HCT116 (cell line): Measurements from ENCODE around the gene ANKLE2. TPM values are rescaled to one million over a fixed set of nuclear protein-coding genes. Genes with fewer than 3 reads are reported as not detected.

ENCODE experiments used
- ATAC-seq: fragments of 200-7000 bp; cut with Tn5 transposase; 2 replicates; pipeline ENCODE4 v1.9.1; 2020; ENCODE audit warnings: mild to moderate bottlenecking, moderate library complexity
- BruUV-seq: library from RNA; stranded (reverse); fragments of 400-500 nt; replicated peaks from 2 replicates; lab custom pipeline; 2021; lab: Mats Ljungman, UMichigan
- CTCF ChIA-PET: fragments of 300-600 bp; sonication (Branson Sonifier 250); formaldehyde crosslinking; loops from one replicate; lab custom pipeline; 2021; ENCODE audit warnings: antibody characterized with exemption; lab: Charles Lee
- POLR2A ChIA-PET: fragments of 300-600, 350-600 bp; sonication (Branson Sonifier 250); formaldehyde crosslinking; loops from one replicate; lab custom pipeline; 2021; ENCODE audit warnings: antibody characterized with exemption; lab: Charles Lee
- RAD21 ChIA-PET, 2 experiments: fragments of 300-600 bp; sonication (Branson Sonifier 250); formaldehyde crosslinking; loops; one replicate each; lab custom pipeline; 2023; ENCODE audit warnings: low total read pairs in 2 of 2; ENCODE audit not compliant: uncharacterized antibody in 2 of 2, unreplicated experiment in 2 of 2, low non-redundant PET in 1 of 2; lab: Charles Lee
- DNase-seq: peaks from one replicate; pipeline ENCODE4 v3.0.0-alpha.2; 2010; ENCODE audit warnings: low read depth, low spot score
- H2AFZ ChIP-seq: fragments of 200-600 bp; shearing (Covaris generic), sonication (generic); 2 replicates; pipeline ENCODE4 v1.6.1; 2017; ENCODE audit warnings: low read depth, mixed run types, mixed read lengths, antibody characterized with exemption, low read length; ENCODE audit not compliant: poor library complexity, severe bottlenecking
- H3K27ac ChIP-seq: 2 replicates; pipeline ENCODE4 v1.5.1; 2012; ENCODE audit warnings: low read depth, low read length
- H3K27me3 ChIP-seq: fragments of 200-600 bp; sonication (generic); 2 replicates; pipeline ENCODE4 v1.6.1; 2016; ENCODE audit warnings: mixed run types, low read length, mixed read lengths; ENCODE audit not compliant: insufficient read depth
- H3K36me3 ChIP-seq, 2 experiments: fragments of 200-500 bp in 1 of 2; fragments of 200-600 bp in 1 of 2; sonication (Bioruptor generic) in 1 of 2; sonication (generic) in 1 of 2; 2 replicates each; pipeline versions ENCODE4 v1.5.1 to v1.6.1; 2014 to 2016; ENCODE audit warnings: low read length in 2 of 2, inconsistent platforms in 1 of 2, mixed read lengths in 1 of 2, mixed run types in 1 of 2; ENCODE audit not compliant: insufficient read depth in 2 of 2, control insufficient read depth in 1 of 2
- H3K4me1 ChIP-seq, 2 experiments: fragments of 200-600 bp in 1 of 2; sonication (generic) in 1 of 2; 2 replicates each; pipeline versions ENCODE4 v1.5.1 to v1.6.1; 2012 to 2017; ENCODE audit warnings: low read length in 2 of 2, inconsistent platforms in 1 of 2, mild to moderate bottlenecking in 1 of 2, mixed read lengths in 1 of 2, mixed run types in 1 of 2, moderate library complexity in 1 of 2; ENCODE audit not compliant: insufficient read depth in 2 of 2, control insufficient read depth in 1 of 2
- H3K4me2 ChIP-seq: fragments of 200-600 bp; sonication (generic); 2 replicates; pipeline ENCODE4 v1.6.1; 2017; ENCODE audit warnings: mixed run types, low read length, mixed read lengths
- H3K4me3 ChIP-seq, 2 experiments: fragments of 200-600 bp in 1 of 2; sonication (generic) in 1 of 2; replicated peaks in 1 of 2; 2 replicates each; pipeline ENCODE4 v1.5.1; 2011 to 2016; ENCODE audit warnings: low read length in 2 of 2, control low read depth in 1 of 2, low read depth in 1 of 2, mild to moderate bottlenecking in 1 of 2, mixed read lengths in 1 of 2, mixed run types in 1 of 2
- H3K79me2 ChIP-seq: fragments of 200-600 bp; sonication (generic); 2 replicates; pipeline ENCODE4 v1.6.1; 2017; ENCODE audit warnings: mild to moderate bottlenecking, mixed run types, low read length, moderate library complexity, mixed read lengths; ENCODE audit not compliant: insufficient read depth
- H3K9ac ChIP-seq: fragments of 200-600 bp; sonication (generic); 2 replicates; pipeline ENCODE4 v1.6.1; 2016; ENCODE audit warnings: low read length, mixed read lengths
- H3K9me2 ChIP-seq: fragments of 200-600 bp; sonication (generic), shearing (Covaris generic); 2 replicates; pipeline ENCODE4 v1.6.1; 2017; ENCODE audit warnings: mixed run types, mild to moderate bottlenecking, moderate library complexity; ENCODE audit not compliant: insufficient read depth
- H3K9me3 ChIP-seq, 2 experiments: fragments of 200-500 bp in 1 of 2; fragments of 200-600 bp in 1 of 2; sonication (Bioruptor generic) in 1 of 2; sonication (generic) in 1 of 2; 2 replicates each; pipeline ENCODE4 v1.6.1; 2014 to 2017; ENCODE audit warnings: low read length in 2 of 2, mixed read lengths in 2 of 2, inconsistent platforms in 1 of 2, low read depth in 1 of 2, mild to moderate bottlenecking in 1 of 2, mixed run types in 1 of 2, moderate library complexity in 1 of 2; ENCODE audit not compliant: control insufficient read depth in 1 of 2, insufficient read depth in 1 of 2
- H4K20me1 ChIP-seq: fragments of 200-600 bp; sonication (generic), shearing (Covaris generic); 2 replicates; pipeline ENCODE4 v1.6.1; 2017; ENCODE audit warnings: mixed run types, mild to moderate bottlenecking, moderate library complexity; ENCODE audit not compliant: insufficient read depth
- CEBPB ChIP-seq: IDR thresholded peaks from 2 replicates; pipeline ENCODE4 v1.6.1; 2012; ENCODE audit warnings: low read depth
- EZH2 ChIP-seq: fragments of 200-600 bp; sonication (generic); IDR thresholded peaks from 2 replicates; pipeline ENCODE4 v1.6.1; 2017; ENCODE audit warnings: antibody characterized with exemption, mixed run types
- EZH2phosphoT487 ChIP-seq: fragments of 200-600 bp; IDR thresholded peaks from 2 replicates; pipeline ENCODE4 v1.6.1; 2018; ENCODE audit warnings: antibody characterized with exemption, borderline replicate concordance
- FOSL1 ChIP-seq: IDR thresholded peaks from 2 replicates; pipeline ENCODE4 v1.6.1; 2012; ENCODE audit warnings: low read depth
- RAD21 ChIP-seq: IDR thresholded peaks from 2 replicates; pipeline ENCODE4 v1.6.1; 2012; ENCODE audit warnings: low read depth, mild to moderate bottlenecking
- SIN3A ChIP-seq: IDR thresholded peaks from 2 replicates; pipeline ENCODE4 v1.6.1; 2012; ENCODE audit warnings: low read depth
- YY1 ChIP-seq: IDR thresholded peaks from 2 replicates; pipeline ENCODE4 v1.6.1; 2011; ENCODE audit warnings: low read length, low read depth, moderate library complexity, mild to moderate bottlenecking; ENCODE audit not compliant: insufficient replicate concordance; ENCODE audit errors: extremely low read depth
- intact Hi-C: fragments of 100-400 bp; cut with micrococcal nuclease; formaldehyde crosslinking; loops from 2 replicates; pipeline ENCODE4 v1.10.0; 2022
- total RNA-seq: library from RNA; stranded (reverse); gene quantifications from one replicate; pipeline ENCODE4 v1.2.1, GENCODE V29; 2021; ENCODE audit not compliant: unreplicated experiment
- TF ChIP-seq, protein P1 (sequence below): IDR thresholded peaks from 2 replicates; pipeline ENCODE4 v1.6.1; 2012

The ANKLE2 gene
- total RNA-seq, 1 experiment from 2014 or later: 68.8 TPM

DNA sequence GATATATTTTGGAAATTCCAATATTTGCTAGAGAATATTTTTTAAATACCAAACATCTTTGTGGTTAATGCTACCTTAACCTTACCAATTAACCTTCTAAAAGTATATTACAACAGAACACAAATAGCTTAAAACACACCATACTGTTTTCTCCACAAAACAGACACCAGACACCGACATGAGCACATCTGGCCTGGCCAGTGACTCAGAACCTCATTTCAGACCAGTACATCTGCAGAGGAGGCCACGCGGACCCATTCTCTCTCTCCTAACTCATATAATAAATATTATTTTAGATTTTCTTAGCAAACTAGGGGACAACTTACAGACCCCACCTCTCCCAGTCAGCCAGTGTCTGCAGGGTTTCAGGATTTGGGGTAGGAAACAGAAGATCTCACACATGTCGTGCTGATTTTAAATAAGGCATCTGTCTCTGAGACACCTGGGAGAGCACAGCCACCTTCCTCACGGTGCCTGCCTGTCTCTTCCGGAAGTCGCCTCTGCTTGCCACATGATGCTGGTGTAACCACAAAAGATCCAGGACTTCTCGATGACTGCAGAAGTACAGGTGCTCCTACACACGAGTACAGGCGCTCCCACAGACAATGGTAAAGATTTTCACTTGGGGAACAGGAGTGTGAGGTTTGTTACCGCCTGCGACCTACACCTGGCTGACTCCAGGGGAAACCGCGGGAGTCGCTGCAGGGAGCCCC is 9.7 kb upstream of the ANKLE2 start:
- intact Hi-C loops: no loop called here
- Histone ChIP-seq H3K4me3 (no peak overlapping the region), H3K36me3 (peaks cover 6 to 9% of the 10 kb centered on the region in 2 experiments; a peak in 3 of 4 replicates), H3K9me3 (no peaks in the 10 kb centered on the region), H3K9me2 (no peaks in the 10 kb centered on the region), H3K9ac (no peak overlapping the region), H3K4me1 (peaks cover 3 to 11% of the 10 kb centered on the region in 2 experiments; a peak in 1 of 4 replicates), H3K27me3 (no peaks in the 10 kb centered on the region), H4K20me1 (no peaks in the 10 kb centered on the region), H2AFZ (no peak overlapping the region), H3K79me2 (no peaks in the 10 kb centered on the region), H3K4me2 (no peak overlapping the region), H3K27ac (no peak overlapping the region)
- DNase-seq (no peak), ATAC-seq (no peak)
- TSS peak; percentile 37 for BruUV-seq
- ChIA-PET POLR2A (no interaction called here), CTCF (no interaction called here), RAD21 (no interaction called here)
- no peak for TF ChIP-seq EZH2phosphoT487
- TF ChIP-seq SIN3A: no peak
- no peak for TF ChIP-seq RAD21
- TF ChIP-seq CEBPB: no peak
- TF ChIP-seq, protein P1, sequence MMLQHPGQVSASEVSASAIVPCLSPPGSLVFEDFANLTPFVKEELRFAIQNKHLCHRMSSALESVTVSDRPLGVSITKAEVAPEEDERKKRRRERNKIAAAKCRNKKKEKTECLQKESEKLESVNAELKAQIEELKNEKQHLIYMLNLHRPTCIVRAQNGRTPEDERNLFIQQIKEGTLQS: no peak
- no peak for TF ChIP-seq EZH2
- TF ChIP-seq YY1: no peak
- no peak for TF ChIP-seq FOSL1
